OCI-LY3 (cell line): ENCODE data around the gene KRT4.

Source experiments
- H2AFZ ChIP-seq: fragments of 200-600, 300-600 bp; shearing (Covaris generic); 2 replicates; pipeline ENCODE4 v1.6.0; 2014; ENCODE audit warnings: antibody characterized with exemption, low read depth, low read length
- H3K27ac ChIP-seq: fragments of 200-600, 300-600 bp; sonication (generic); 2 replicates; pipeline ENCODE4 v1.5.1; 2014; ENCODE audit warnings: mild to moderate bottlenecking, low read length, moderate library complexity, mixed read lengths
- H3K27me3 ChIP-seq: fragments of 200-600, 300-600 bp; sonication (generic); 2 replicates; pipeline ENCODE4 v1.6.1; 2014; ENCODE audit warnings: low read depth, low read length, mixed read lengths
- H3K36me3 ChIP-seq: fragments of 200-600, 300-600 bp; sonication (generic); replicated peaks from 2 replicates; pipeline ENCODE3; 2014; ENCODE audit warnings: low read depth, low read length, mixed read lengths
- H3K4me1 ChIP-seq: fragments of 300-600, 200-600 bp; sonication (generic); 2 replicates; pipeline ENCODE4 v1.6.1; 2014; ENCODE audit warnings: low read length, mixed read lengths
- H3K4me2 ChIP-seq: fragments of 200-600, 300-600 bp; sonication (generic); 2 replicates; pipeline ENCODE4 v1.6.1; 2014; ENCODE audit warnings: low read length, mixed read lengths
- H3K4me3 ChIP-seq: fragments of 300-600, 200-600 bp; sonication (generic); 2 replicates; pipeline ENCODE4 v1.5.1; 2014; ENCODE audit warnings: antibody characterized with exemption, mild to moderate bottlenecking, low read length, moderate library complexity
- H3K79me2 ChIP-seq: fragments of 300-600, 200-600 bp; shearing (Covaris generic); 2 replicates; pipeline ENCODE4 v1.6.1; 2014; ENCODE audit warnings: mild to moderate bottlenecking, low read length, mixed read lengths
- H3K9ac ChIP-seq: fragments of 300-600, 200-600 bp; shearing (Covaris generic); 2 replicates; pipeline ENCODE4 v1.6.0; 2014; ENCODE audit warnings: mild to moderate bottlenecking, low read length, moderate library complexity
- H3K9me3 ChIP-seq: fragments of 200-600, 300-600 bp; shearing (Covaris generic); 2 replicates; pipeline ENCODE4 v1.6.1; 2014; ENCODE audit warnings: low read length, mixed read lengths; ENCODE audit not compliant: insufficient read depth
- H4K20me1 ChIP-seq: fragments of 200-600, 300-600 bp; sonication (generic); 2 replicates; pipeline ENCODE4 v1.6.1; 2016; ENCODE audit warnings: low read length, mixed read lengths; ENCODE audit not compliant: insufficient read depth
- CTCF ChIP-seq: fragments of 200-600, 300-600 bp; sonication (generic); IDR thresholded peaks from 2 replicates; pipeline ENCODE4 v1.5.1; 2014; ENCODE audit warnings: antibody characterized with exemption, low read length, low read depth
- EZH2phosphoT487 ChIP-seq: fragments of 200-600 bp; shearing (Covaris generic); IDR thresholded peaks from 2 replicates; pipeline ENCODE4 v1.6.1; 2018; ENCODE audit warnings: antibody characterized with exemption, mixed run types, low read depth

The KRT4 gene

GRCh38 chr12:52806169-52806811 lies 7.6 kb downstream of the KRT4 start:
- Histone ChIP-seq H3K4me2 (no peak overlapping the region), H2AFZ (no peak overlapping the region), H3K27ac (no peak overlapping the region), H4K20me1 (no peaks in the 10 kb centered on the region), H3K79me2 (no peaks in the 10 kb centered on the region), H3K27me3 (peaks cover 22% of the 10 kb centered on the region; the same call in 1 of the 2 replicates), H3K9me3 (no peaks in the 10 kb centered on the region), H3K9ac (no peak overlapping the region), H3K4me1 (no peaks in the 10 kb centered on the region), H3K4me3 (no peak overlapping the region), H3K36me3 (no peaks in the 10 kb centered on the region)
- no peak for TF ChIP-seq EZH2phosphoT487
- TF ChIP-seq CTCF: no peak

- no peak overlapping the region for H2AFZ ChIP-seq
- no peak for TF ChIP-seq EZH2phosphoT487
- no peak for TF ChIP-seq CTCF
- no peak overlapping the region for H3K27ac ChIP-seq
- H4K20me1 ChIP-seq: no peaks in the 10 kb centered on the region
- no peaks in the 10 kb centered on the region for H3K9me3 ChIP-seq
- no peaks in the 10 kb centered on the region for H3K79me2 ChIP-seq
- no peak overlapping the region for H3K4me2 ChIP-seq
- H3K27me3 ChIP-seq: peaks cover 22% of the 10 kb centered on the region; the same call in 1 of the 2 replicates
- no peak overlapping the region for H3K9ac ChIP-seq
- H3K4me3 ChIP-seq: no peak overlapping the region
- no peaks in the 10 kb centered on the region for H3K36me3 ChIP-seq
- H3K4me1 ChIP-seq: no peaks in the 10 kb centered on the region
Measured at GRCh38 chr12:52805739-52806138, 8.2 kb downstream of the KRT4 start.

- Histone ChIP-seq H2AFZ (no peak overlapping the region), H3K36me3 (no peaks in the 10 kb centered on the region), H4K20me1 (no peaks in the 10 kb centered on the region), H3K79me2 (no peaks in the 10 kb centered on the region), H3K27ac (no peak overlapping the region), H3K4me2 (no peak overlapping the region), H3K4me3 (no peak overlapping the region), H3K9ac (no peak overlapping the region), H3K27me3 (peaks cover 22% of the 10 kb centered on the region; the same call in 1 of the 2 replicates), H3K9me3 (no peaks in the 10 kb centered on the region), H3K4me1 (no peaks in the 10 kb centered on the region)
- TF ChIP-seq EZH2phosphoT487 (no peak), CTCF (no peak)
Measured at GRCh38 chr12:52805000-52805399, 8.9 kb downstream of the KRT4 start.

- H3K27me3 ChIP-seq: peaks cover 11% of the 10 kb centered on the region; the same call in 1 of the 2 replicates
Measured at GRCh38 chr12:52802442-52802841, 11.5 kb downstream of the KRT4 start.

More at GRCh38 chr12:52802442-52802841, 11.5 kb downstream of the KRT4 start:
- Histone ChIP-seq H3K4me2 (no peak overlapping the region), H3K79me2 (no peaks in the 10 kb centered on the region), H3K9ac (no peak overlapping the region), H4K20me1 (no peaks in the 10 kb centered on the region), H3K27ac (no peak overlapping the region), H3K4me1 (no peaks in the 10 kb centered on the region), H3K9me3 (no peaks in the 10 kb centered on the region), H2AFZ (no peak overlapping the region), H3K4me3 (no peak overlapping the region), H3K36me3 (no peaks in the 10 kb centered on the region)
- TF ChIP-seq EZH2phosphoT487 (no peak), CTCF (no peak)
